B cell (primary cell): ENCODE results near the gene SLC30A7. TPM values are rescaled to one million over a fixed set of nuclear protein-coding genes. Genes with fewer than 3 reads are reported as not detected.

Experiments used
- ATAC-seq: fragments of 200-7000 bp; cut with Tn5 transposase; one replicate; pipeline ENCODE4 v1.10.0; 2021; ENCODE audit warnings: low read depth, mild to moderate bottlenecking, moderate number of reproducible peaks, moderate library complexity
- CTCF ChIA-PET: fragments of 350-600 bp; sonication (Branson Sonifier 250); formaldehyde crosslinking; loops from one replicate; lab custom pipeline; 2021; ENCODE audit warnings: antibody characterized with exemption, inconsistent platforms; lab: Charles Lee
- POLR2A ChIA-PET: fragments of 350-600 bp; sonication (Branson Sonifier 250); formaldehyde crosslinking; loops from one replicate; lab custom pipeline; 2021; ENCODE audit warnings: antibody characterized with exemption; lab: Charles Lee
- DNase-seq: peaks from one replicate; pipeline ENCODE4 v3.0.0; 2013
- H2AFZ ChIP-seq: 2 replicates; pipeline ENCODE4 v1.6.1; 2012; ENCODE audit warnings: mild to moderate bottlenecking, low read depth, low read length; ENCODE audit not compliant: insufficient read depth, poor library complexity, severe bottlenecking
- H3K27ac ChIP-seq, 2 donors: 1 replicate in 1 of 2; 2 replicates in 1 of 2; pipeline ENCODE4 v1.5.1; 2012 to 2013; ENCODE audit warnings: low read length in 2 of 2, mild to moderate bottlenecking in 2 of 2, moderate library complexity in 1 of 2
- H3K27me3 ChIP-seq, 4 experiments: fragments of 200-600 bp in 1 of 4; sonication (generic) in 1 of 4; replicated peaks in 1 of 4; 1 replicate in 2 of 4; 2 replicates in 2 of 4; pipeline versions ENCODE4 v1.6.1 to v1.7.0; 2013 to 2016; ENCODE audit warnings: low read length in 3 of 4, mild to moderate bottlenecking in 2 of 4, mixed read lengths in 1 of 4, moderate library complexity in 1 of 4; ENCODE audit not compliant: insufficient read depth in 4 of 4, control insufficient read depth in 3 of 4; ENCODE audit errors: control extremely low read depth in 1 of 4
- H3K36me3 ChIP-seq, 2 experiments: replicated peaks in 1 of 2; 1 replicate in 1 of 2; 2 replicates in 1 of 2; pipeline versions ENCODE4 v1.6.1 to v1.7.1; 2013; ENCODE audit warnings: low read length in 1 of 2; ENCODE audit not compliant: insufficient read depth in 2 of 2, control insufficient read depth in 1 of 2; ENCODE audit errors: control extremely low read depth in 1 of 2, extremely low read depth in 1 of 2
- H3K4me1 ChIP-seq, 2 donors: fragments of 200-600 bp in 1 of 2; sonication (generic) in 1 of 2; 1 replicate in 1 of 2; 2 replicates in 1 of 2; pipeline versions ENCODE4 v1.5.1 to v1.6.1; 2013 to 2017; ENCODE audit warnings: low read length in 2 of 2; ENCODE audit not compliant: control insufficient read depth in 2 of 2, insufficient read depth in 2 of 2
- H3K4me2 ChIP-seq: replicated peaks from 2 replicates; pipeline ENCODE3; 2012; ENCODE audit warnings: mild to moderate bottlenecking, low read depth, low read length; ENCODE audit not compliant: poor library complexity, severe bottlenecking
- H3K4me3 ChIP-seq, 5 experiments: fragments of 200-600 bp in 1 of 5; sonication (generic) in 1 of 5; 1 replicate in 3 of 5; 2 replicates in 2 of 5; pipeline versions ENCODE4 v1.5.1 to v1.7.0; 2011 to 2016; ENCODE audit warnings: low read length in 4 of 5, mild to moderate bottlenecking in 4 of 5, low read depth in 2 of 5, control low read depth in 1 of 5, moderate library complexity in 1 of 5; ENCODE audit not compliant: insufficient read depth in 1 of 5; ENCODE audit errors: control extremely low read depth in 1 of 5, extremely low read depth in 1 of 5
- H3K79me2 ChIP-seq: fragments of 200-600 bp; sonication (generic); one replicate; pipeline ENCODE4 v1.6.0; 2016; ENCODE audit warnings: low read length; ENCODE audit not compliant: control insufficient read depth, insufficient read depth
- H3K9ac ChIP-seq: fragments of 200-600 bp; sonication (generic); 2 replicates; pipeline ENCODE4 v1.6.1; 2017; ENCODE audit warnings: mild to moderate bottlenecking, low read length, moderate library complexity
- H3K9me3 ChIP-seq, 3 donors: one replicate each; pipeline versions ENCODE4 v1.6.1 to v1.7.1; 2013; ENCODE audit warnings: low read length in 2 of 3; ENCODE audit not compliant: control insufficient read depth in 2 of 3, insufficient read depth in 1 of 3; ENCODE audit errors: control extremely low read depth in 1 of 3
- H4K20me1 ChIP-seq: 2 replicates; pipeline ENCODE4 v1.6.0; 2012; ENCODE audit warnings: mild to moderate bottlenecking, low read length; ENCODE audit not compliant: insufficient read depth, control insufficient read depth, poor library complexity, severe bottlenecking
- H3K27ac Mint-ChIP-seq: one replicate; pipeline ENCODE4 v1.8.0; 2021; ENCODE audit warnings: mixed read lengths
- H3K27me3 Mint-ChIP-seq: one replicate; pipeline ENCODE4 v1.8.0; 2021; ENCODE audit warnings: mixed read lengths
- H3K4me1 Mint-ChIP-seq: one replicate; pipeline ENCODE4 v1.8.0; 2021; ENCODE audit warnings: mixed read lengths
- H3K4me3 Mint-ChIP-seq: one replicate; pipeline ENCODE4 v1.8.0; 2021; ENCODE audit warnings: mixed read lengths
- H3K9me3 Mint-ChIP-seq: one replicate; pipeline ENCODE4 v1.8.0; 2022; ENCODE audit warnings: mixed read lengths; ENCODE audit not compliant: insufficient read depth
- CTCF ChIP-seq: fragments of 200-600 bp; IDR thresholded peaks from one replicate; pipeline ENCODE4 v1.8.0; 2022; ENCODE audit warnings: antibody characterized with exemption, mild to moderate bottlenecking
- EZH2 ChIP-seq: IDR thresholded peaks from 2 replicates; pipeline ENCODE4 v1.6.1; 2012; ENCODE audit warnings: borderline replicate concordance, low read depth, mild to moderate bottlenecking, moderate library complexity, low read length; ENCODE audit not compliant: insufficient read depth, poor library complexity, severe bottlenecking
- WGBS: methylation state at CpG from one replicate; pipeline ENCODE4 v1.1.5; 2013; ENCODE audit warnings: missing lambda C conversion rate; ENCODE audit not compliant: insufficient coverage; 5-methylcytosine and 5-hydroxymethylcytosine counted together
- intact Hi-C: fragments of 100-400 bp; cut with micrococcal nuclease; formaldehyde crosslinking; loops from one replicate; pipeline ENCODE4 v1.10.0; 2022
- polyA plus RNA-seq: library from polyadenylated mRNA; depleted of rRNA; stranded (reverse); fragments of >200 nt; gene quantifications from 2 replicates; pipeline ENCODE4 v1.2.3, GENCODE V29; 2012
- total RNA-seq, 2 donors: library from RNA; stranded (reverse); fragments of 120-200 nt in 1 of 2; gene quantifications; 1 replicate in 1 of 2; 2 replicates in 1 of 2; pipeline versions ENCODE4 v1.2.3 to v1.2.4, GENCODE V29; 2013 to 2022

SLC30A7 gene
- total and polyA plus RNA-seq, 2 donors (not counting 1 experiment from before 2014, with no cell fraction given) = 5.2 to 28.6 TPM

GRCh38 chr1:100989306-100990077 is 93.6 kb downstream of the SLC30A7 start:
- Histone ChIP-seq H2AFZ (no peak overlapping the region), H3K9ac (no peak overlapping the region), H4K20me1 (no peaks in the 10 kb centered on the region), H3K36me3 (peaks cover 12 to 24% of the 10 kb centered on the region in 2 experiments), H3K4me2 (no peak overlapping the region), H3K4me1 (no peaks in the 10 kb centered on the region), H3K79me2 (no peaks in the 10 kb centered on the region), H3K4me3 (no peak overlapping the region), H3K27ac (no peak overlapping the region), H3K27me3 (no peaks in the 10 kb centered on the region), H3K9me3 (no peaks in the 10 kb centered on the region)
- peaks cover 2% of the 10 kb centered on the region for H3K4me1 Mint-ChIP-seq
- no CpG with 5 or more reads among the region's 2 CpGs for WGBS
- DNase-seq = no peak
- no peak overlapping the region for H3K27ac Mint-ChIP-seq
- H3K9me3 Mint-ChIP-seq = no peaks in the 10 kb centered on the region
- TF ChIP-seq CTCF = no peak
- TF ChIP-seq EZH2 = no peak
- ChIA-PET CTCF (interaction anchor here (0.9 to 1.7 kb wide), 4 partner anchors 12 to 299 kb away, joined by 3 to 5 read pairs (median 4); no protein-coding TSS in a partner anchor), POLR2A (no interaction called here)
- no peaks in the 10 kb centered on the region for H3K27me3 Mint-ChIP-seq
- intact Hi-C loops = no loop called here
- ATAC-seq = no peak
- H3K4me3 Mint-ChIP-seq = no peak overlapping the region
